Neural progenitor cell (in vitro differentiated cells): Measurements from ENCODE around the gene FMO2.

ENCODE experiments used
- EZH2 ChIP-seq: fragments of 200-600 bp; sonication (generic); IDR thresholded peaks from 2 replicates; pipeline ENCODE4 v1.6.1; 2017; ENCODE audit warnings: antibody characterized with exemption, mild to moderate bottlenecking, moderate library complexity
- TF ChIP-seq, protein P1 (sequence below): fragments of 200-600 bp; sonication (generic); IDR thresholded peaks from 2 replicates; pipeline ENCODE4 v1.5.1; 2017; ENCODE audit warnings: antibody characterized with exemption, mild to moderate bottlenecking

DNA sequence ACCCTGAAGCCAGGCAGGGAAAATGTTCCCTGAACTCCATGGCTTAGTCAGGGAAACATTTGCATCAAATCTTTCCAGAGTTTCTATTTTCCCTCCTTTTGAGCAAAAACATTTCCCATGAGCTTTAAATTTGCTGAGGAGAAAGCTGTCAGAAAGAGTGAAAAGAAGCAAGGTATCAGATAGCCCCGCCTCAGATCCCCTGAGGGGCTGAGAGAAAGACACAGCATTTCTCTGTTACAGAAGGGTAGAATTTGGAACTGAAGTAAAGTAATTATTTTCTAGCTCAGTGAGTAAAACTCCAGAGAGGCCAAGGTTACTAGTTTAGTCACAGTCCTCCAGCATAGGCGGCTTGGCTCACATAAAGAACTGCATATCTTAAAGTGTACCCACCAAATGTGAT is 73.8 kb downstream of the FMO2 start:
- TF ChIP-seq, protein P1, sequence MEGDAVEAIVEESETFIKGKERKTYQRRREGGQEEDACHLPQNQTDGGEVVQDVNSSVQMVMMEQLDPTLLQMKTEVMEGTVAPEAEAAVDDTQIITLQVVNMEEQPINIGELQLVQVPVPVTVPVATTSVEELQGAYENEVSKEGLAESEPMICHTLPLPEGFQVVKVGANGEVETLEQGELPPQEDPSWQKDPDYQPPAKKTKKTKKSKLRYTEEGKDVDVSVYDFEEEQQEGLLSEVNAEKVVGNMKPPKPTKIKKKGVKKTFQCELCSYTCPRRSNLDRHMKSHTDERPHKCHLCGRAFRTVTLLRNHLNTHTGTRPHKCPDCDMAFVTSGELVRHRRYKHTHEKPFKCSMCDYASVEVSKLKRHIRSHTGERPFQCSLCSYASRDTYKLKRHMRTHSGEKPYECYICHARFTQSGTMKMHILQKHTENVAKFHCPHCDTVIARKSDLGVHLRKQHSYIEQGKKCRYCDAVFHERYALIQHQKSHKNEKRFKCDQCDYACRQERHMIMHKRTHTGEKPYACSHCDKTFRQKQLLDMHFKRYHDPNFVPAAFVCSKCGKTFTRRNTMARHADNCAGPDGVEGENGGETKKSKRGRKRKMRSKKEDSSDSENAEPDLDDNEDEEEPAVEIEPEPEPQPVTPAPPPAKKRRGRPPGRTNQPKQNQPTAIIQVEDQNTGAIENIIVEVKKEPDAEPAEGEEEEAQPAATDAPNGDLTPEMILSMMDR: no peak
- TF ChIP-seq EZH2: no peak
